GM12892 (cell line): ENCODE results near the gene STK40.

ENCODE experiments used
- DNase-seq: peaks from one replicate; pipeline ENCODE4 v3.0.0; 2011; ENCODE audit not compliant: insufficient read length
- FAIRE-seq: peaks from 2 replicates; lab custom pipeline; 2011; peaks lifted over from hg19 to GRCh38; lab: Jason Lieb, UNC
- POLR2A ChIP-seq: IDR thresholded peaks from 2 replicates; pipeline ENCODE4 v1.6.1; 2011; ENCODE audit warnings: low read depth, low read length, control low read depth
- POLR2AphosphoS5 ChIP-seq: IDR thresholded peaks from 2 replicates; pipeline ENCODE4 v1.6.1; 2011; ENCODE audit warnings: low read depth, low read length, control low read depth
- TAF1 ChIP-seq: IDR thresholded peaks from 2 replicates; pipeline ENCODE4 v1.6.1; 2011; ENCODE audit warnings: low read depth, mild to moderate bottlenecking, control low read depth, low read length, borderline replicate concordance

The STK40 gene

DNA sequence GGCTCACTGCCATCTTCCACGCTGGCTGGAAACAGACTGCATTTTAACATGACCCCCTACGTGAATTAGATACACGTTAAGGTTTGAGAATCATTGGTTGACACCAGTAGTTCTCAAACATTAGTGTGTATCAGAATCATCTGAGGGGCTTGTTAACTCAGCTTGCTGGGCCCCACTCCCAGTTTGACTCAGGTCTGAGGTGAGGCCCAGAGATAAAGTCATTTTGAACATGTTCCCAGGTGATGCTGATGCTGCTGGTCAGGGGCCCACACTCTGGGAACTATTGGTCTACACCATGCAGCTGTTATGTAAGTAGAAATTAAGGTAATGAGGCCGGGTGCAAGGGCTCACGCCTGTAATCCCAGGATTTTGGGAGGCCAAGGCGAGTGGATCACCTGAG, 10.6 kb upstream of the STK40 start:
- TF ChIP-seq TAF1 (no peak), POLR2AphosphoS5 (no peak), POLR2A (no peak)
- DNase-seq (no peak), FAIRE-seq (no peak)

DNA sequence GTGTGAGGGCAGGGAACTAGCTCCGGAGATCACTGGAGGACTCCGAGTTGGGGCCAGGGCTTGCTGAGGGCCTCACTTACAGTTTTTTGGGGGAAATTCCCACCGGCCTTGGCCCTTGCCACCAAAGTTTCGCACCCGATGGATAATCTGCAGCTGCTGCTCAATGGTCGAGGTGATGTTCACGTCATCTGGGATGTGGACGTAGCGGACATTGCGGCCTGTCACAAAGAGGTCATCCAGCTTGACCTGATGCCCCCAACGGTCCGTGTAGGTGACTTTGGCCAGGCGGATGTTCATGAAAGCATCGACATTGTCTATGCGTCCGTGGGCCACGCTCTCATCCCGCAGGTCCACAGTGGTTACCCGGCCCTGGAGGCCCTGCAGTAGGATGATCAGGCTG, 8.0 kb upstream of the STK40 start:
- DNase-seq (no peak), FAIRE-seq (no peak)
- TF ChIP-seq POLR2AphosphoS5 (no peak), POLR2A (no peak), TAF1 (no peak)

DNA sequence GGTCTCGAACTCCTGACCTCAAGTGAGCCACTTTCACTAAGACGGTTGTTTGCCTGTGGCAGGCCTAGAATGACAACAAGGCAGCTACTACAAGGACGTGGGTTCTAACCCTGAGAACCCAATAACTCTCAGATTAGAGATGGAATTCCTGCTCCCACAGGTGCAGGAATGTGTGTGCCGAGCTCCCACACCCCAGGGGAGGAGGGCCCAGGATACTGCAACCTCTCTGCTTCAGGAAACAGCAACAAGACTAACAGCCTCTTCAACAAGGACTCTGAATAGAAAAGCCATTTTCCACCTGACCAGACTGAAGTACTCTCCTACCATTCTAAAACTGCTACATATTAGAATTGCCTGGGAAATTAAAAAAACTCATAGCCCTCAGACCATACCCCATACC, 7.1 kb upstream of the STK40 start:
- FAIRE-seq = no peak
- TF ChIP-seq POLR2A = no peak
- TF ChIP-seq TAF1 = no peak
- no peak for TF ChIP-seq POLR2AphosphoS5
- DNase-seq = no peak

DNA sequence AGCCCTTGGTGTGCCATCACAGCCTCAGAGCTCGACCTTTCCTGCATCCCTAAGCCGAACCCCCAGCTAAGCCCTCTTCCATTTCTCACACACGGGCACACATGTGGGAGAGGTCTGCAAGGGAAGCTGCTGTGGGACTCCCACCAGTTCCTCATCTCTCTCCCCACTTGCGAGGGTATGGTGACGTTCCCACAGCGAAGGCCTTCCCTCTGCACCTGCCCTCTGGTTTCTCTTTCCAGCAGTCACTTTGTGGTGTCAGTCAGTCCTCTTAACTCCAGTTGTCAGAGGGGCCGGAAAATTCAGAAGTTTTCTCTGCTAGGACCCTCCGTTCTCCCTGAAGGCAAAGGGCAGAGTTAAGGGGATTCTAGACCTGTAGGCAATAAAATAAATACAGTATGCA, 5.5 kb upstream of the STK40 start:
- DNase-seq (no peak), FAIRE-seq (no peak)
- TF ChIP-seq POLR2A (no peak), POLR2AphosphoS5 (no peak), TAF1 (no peak)

DNA sequence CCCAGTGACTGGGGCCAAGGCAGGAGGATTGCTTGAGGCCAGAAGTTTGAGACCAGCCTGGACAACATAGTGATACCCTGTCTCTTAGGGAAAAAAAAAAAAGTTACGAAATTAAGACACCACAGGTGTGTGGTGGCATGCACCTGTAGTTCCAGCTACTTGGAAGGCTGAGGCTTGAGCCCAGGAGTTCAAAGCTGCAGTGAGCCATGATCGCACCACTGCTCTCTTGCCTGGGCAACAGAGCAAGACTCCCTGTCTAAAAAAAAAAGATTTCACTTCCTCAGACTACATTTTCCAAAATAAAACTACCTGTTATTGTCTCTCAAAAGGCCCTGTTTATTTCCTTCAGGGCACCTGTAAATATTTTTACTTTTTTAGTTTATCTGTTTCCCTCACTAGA, 4.7 kb upstream of the STK40 start:
- FAIRE-seq (peak; percentile 24), DNase-seq (no peak)
- TF ChIP-seq POLR2AphosphoS5 (no peak), POLR2A (no peak), TAF1 (no peak)

DNA sequence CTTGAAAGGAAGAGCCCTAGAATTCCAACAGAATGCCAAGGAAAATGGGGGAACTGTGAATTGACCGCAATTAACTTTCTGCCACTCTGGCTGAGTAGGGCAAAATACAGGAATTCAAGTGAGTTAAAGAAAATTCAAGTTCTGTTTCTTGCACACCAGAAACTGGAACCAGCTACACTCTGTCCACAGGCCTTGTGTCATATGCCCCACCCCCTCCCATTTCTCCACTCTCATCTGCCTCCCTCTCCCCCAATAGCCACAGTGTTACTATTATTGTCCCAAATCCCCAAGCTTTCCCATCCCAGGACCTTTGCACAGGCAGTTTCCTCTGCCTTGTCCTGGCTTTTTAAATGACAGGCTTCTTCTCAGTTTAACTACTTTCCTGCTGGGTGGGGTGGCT, 4.3 kb upstream of the STK40 start:
- TF ChIP-seq TAF1 (no peak), POLR2AphosphoS5 (no peak), POLR2A (no peak)
- no peak for DNase-seq
- no peak for FAIRE-seq

DNA sequence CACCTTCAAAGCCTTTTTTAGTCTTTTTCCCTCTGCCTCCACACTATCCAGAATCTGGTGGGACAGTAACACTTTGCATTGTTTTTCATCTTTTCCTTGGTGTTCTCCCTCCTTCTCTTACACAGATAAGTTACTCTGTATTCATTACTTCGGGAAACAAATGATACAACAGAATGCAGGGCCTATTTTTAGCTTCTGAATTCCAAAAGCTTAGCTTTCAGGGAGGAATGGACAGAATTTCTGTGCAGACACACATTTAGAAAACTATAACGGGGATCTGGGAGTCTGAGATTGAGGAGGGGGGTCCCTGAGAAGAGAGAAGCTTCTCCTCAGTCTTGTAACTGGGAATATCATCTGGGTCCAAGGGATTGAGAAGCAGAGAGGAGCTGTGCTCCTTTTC, 3.5 kb upstream of the STK40 start:
- TF ChIP-seq POLR2AphosphoS5 (no peak), POLR2A (no peak), TAF1 (no peak)
- FAIRE-seq = no peak

DNA sequence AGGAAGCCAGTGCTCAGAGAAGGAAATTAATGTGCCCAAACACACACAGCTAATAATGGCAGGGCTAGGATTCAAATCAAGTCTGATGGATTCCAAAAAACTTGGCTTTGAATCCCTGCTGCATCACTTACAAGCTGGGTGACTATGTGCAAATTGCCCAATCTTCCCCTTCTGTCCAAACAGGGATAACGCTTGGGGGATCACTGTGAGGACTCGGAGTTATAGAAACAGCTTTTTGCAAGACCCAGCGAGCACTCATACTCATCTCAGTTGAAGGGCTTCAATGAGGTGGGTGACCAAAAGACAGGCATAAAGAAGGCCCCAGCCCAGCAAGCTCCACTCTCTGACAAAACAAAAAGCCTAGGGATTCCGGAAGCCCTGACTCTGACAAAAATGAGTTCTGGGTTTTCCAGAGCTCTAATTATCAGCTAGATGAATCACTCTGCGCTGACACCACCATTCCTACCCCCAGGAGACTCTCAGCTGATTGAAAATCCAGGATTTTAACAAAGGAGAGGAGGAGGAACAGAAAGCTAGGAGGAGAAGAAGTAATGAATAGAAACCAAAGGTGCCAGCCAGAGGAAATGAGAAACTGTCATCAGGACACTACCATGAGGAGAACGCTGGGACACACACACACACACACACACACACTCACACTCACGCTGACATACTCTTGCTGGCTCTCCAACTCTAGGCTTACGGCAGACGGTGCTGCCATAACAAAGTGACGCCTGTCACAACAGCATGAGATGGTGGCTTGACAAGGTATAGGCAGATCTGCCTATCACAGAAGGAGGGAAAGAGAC, 1.6 kb upstream of the STK40 start:
- TF ChIP-seq POLR2A (no peak), POLR2AphosphoS5 (no peak), TAF1 (no peak)
- DNase-seq = no peak
- FAIRE-seq = peak; percentile 38

More for the DNA sequence above, 3.5 kb upstream of the STK40 start:
- DNase-seq = no peak

DNA sequence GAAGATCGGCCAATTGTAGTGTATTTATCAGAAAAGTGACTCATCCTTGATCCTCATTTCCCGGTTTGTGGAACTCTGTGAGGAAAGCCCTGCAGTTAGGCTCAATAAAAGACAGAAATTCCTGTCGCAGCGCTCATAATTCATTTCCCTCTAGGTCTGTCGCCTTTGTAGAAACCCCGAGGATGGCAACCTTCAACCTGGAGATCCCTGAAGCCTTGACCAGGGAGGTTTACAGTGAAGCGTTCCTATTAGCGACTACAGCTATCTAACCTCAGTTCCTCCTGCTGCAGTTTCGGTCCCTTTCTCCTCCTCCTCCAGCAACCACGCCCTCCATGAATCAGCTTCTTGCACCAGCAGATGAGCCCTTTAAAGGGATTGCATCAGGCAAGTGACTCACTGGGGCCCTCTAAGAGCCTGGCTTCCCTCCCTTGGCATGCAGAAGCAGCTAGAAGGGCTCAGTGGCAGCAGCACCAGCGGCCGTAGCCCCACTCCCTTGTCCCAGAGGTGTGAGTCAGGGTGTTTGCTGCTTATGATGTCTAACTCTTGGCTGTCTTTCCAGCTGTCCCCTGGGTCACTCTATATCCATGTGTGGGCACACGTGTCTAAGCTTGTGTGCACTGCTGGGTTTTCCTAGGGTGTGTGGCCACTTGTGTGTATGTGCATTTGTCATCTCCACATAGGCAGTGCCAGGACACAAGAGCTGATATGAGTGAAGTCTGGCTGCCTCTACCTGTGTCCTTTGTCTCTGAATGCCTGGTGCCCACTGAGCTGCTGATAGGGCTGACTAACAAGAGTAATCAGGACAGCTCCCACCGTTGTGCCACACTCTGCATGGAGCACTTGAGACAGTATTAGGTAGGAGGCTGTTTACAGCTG, 779 bp upstream of the STK40 start:
- peak; percentile 97 for FAIRE-seq
- peak; percentile 82 for DNase-seq

DNA sequence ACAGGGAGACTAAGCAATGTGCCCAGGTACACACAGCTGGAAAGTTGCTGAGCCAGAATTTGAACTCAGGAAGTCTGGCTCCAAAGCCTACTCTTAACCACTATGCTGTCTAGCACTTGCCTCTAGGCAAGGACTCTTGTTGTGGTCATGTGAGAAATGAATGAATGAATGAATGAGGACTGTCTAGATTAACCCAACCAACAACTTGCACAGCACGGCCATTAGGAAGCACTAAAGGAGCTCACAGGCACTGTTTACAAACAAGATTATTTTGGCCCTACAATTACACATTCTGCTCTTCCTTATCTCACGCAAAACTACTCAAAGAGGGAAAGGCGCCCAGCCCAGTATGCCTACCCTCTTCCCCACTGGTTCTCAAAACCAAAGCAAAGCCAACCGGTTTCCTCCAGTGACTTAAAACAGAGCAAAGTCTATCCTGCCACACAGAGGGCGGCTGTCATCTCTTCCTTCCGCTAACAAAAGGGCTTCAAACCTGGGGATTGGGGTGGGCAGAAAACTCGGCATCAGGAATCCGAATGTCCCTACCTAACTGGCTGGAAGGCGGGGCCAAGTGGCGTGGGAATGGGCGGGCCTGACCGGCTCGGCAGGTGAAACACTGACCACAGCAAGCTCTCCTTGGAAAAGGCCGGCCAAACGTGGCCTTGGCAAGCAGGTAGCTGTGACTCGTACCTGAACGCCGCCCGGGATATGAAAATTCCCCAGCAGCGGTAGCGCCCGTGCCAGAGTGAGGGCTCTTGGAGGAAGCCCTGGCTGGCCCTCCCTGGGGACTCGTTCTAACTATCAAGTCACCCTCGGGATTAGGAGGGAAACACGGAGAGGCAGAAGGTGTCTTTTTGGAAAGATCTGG, 948 bp downstream of the STK40 start:
- DNase-seq (no peak), FAIRE-seq (peak; percentile 65)
- TF ChIP-seq POLR2AphosphoS5 (no peak), TAF1 (no peak), POLR2A (no peak)

More for the DNA sequence above, 779 bp upstream of the STK40 start:
- TF ChIP-seq TAF1 (peak; percentile 58; the same call in 1 of the 2 replicates), POLR2A (peak; percentile 87), POLR2AphosphoS5 (peak; percentile 90)

DNA sequence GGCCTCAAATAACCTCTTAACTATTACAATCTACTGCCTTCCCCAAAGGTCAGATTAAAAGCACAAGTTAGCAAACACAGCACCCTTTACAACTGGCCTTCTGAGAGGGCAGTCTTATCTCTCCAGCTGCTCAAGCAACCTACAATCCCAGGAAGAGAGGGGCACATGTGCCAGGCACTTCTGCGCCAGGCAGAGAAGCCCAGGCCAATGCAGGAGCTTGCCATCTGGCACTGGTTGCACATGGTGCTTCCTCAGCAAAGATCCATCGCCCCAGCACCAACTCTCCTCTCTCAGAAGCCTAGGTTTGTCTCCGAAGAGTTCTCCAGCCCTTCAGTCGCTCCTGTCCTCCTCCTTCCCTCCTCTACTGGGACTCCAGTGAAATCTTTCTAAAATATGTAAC, 2.5 kb downstream of the STK40 start:
- FAIRE-seq = no peak

More for the DNA sequence above, 2.5 kb downstream of the STK40 start:
- TF ChIP-seq TAF1 (no peak), POLR2A (no peak), POLR2AphosphoS5 (no peak)
- no peak for DNase-seq
